Heart left ventricle (tissue), 13 donors: ENCODE measurements around the gene GSDMA.

Experiments used
- CTCF ChIP-seq, 12 donors: fragments of 200-600 bp; sonication (generic) in 4 of 12; IDR thresholded peaks; one replicate each; pipeline versions ENCODE4 v1.5.0 to v1.8.0; 2018 to 2022; ENCODE audit warnings: antibody characterized with exemption in 12 of 12, mild to moderate bottlenecking in 5 of 12
- POLR2A ChIP-seq, 2 donors: fragments of 450-650 bp; IDR thresholded peaks; one replicate each; pipeline ENCODE4 v1.6.1; 2017; ENCODE audit warnings: antibody characterized with exemption in 2 of 2, mild to moderate bottlenecking in 2 of 2, moderate library complexity in 2 of 2
- donor health status: ischemic (EF 13 %, LVEDD 7.1; RV severe dilation, severe dysfunction).
- donor health status: DM: no; HTN: yes; CAD: no.
- donor health status: DM: no; HTN: no; CAD: no.
- donor health status: ischemic (EF 25% LVEDD 6.9; RV normal size, moderate dysfunction).
- donor health status: ischemic (EF 25% LVEDD 5.7; RV mildly dilated, moderate dysfunction).
- donor health status: ischemic (EF 35%, LVEDD 5.7; RV mildly dilated, moderate dysfunction).
- donor health status: nonischemic (EF 11% LVEDD 7.7; RV severe dilation, severe dysfunction).
- donor health status: DM: yes; HTN: yes; CAD: no.
- donor health status: PGD.
- donor health status: ischemic (EF 29% LVEDD 5.4; RV normal size, mild dysfunction).
- donor health status: nonischemic (EF 23%, LVEDD 6.1; RV moderate dilation, normal function).

- TF ChIP-seq CTCF (IDR thresholded peaks at IDR 0.05): no peak
- TF ChIP-seq POLR2A (IDR thresholded peaks at IDR 0.05): no peak
These were observed 41.5 kb upstream of the GSDMA start for GRCh38 chr17:39921323-39921722.
